GM12892 (cell line): ENCODE data around the gene C19orf85.

Experiments
- POLR2A ChIP-seq: IDR thresholded peaks from 2 replicates; pipeline ENCODE4 v1.6.1; 2011; ENCODE audit warnings: low read depth, low read length, control low read depth
- POLR2AphosphoS5 ChIP-seq: IDR thresholded peaks from 2 replicates; pipeline ENCODE4 v1.6.1; 2011; ENCODE audit warnings: low read depth, low read length, control low read depth

GRCh38 chr19:55508120-55508519, 43.6 kb upstream of the C19orf85 start:
- no peak for TF ChIP-seq POLR2A
- no peak for TF ChIP-seq POLR2AphosphoS5
